Nephron progenitor cell (in vitro differentiated cells): ENCODE results near the gene HLCS.

Experiments used
- DNase-seq: peaks from one replicate; pipeline ENCODE4 v3.0.0; 2021
- H3K27ac Mint-ChIP-seq: 2 replicates; pipeline ENCODE4 v1.8.0; 2021; ENCODE audit warnings: mild to moderate bottlenecking, moderate library complexity, mixed read lengths
- H3K27me3 Mint-ChIP-seq: 2 replicates; pipeline ENCODE4 v1.8.0; 2021; ENCODE audit warnings: mild to moderate bottlenecking, low read depth, mixed read lengths; ENCODE audit not compliant: poor library complexity
- H3K36me3 Mint-ChIP-seq: 2 replicates; pipeline ENCODE4 v1.8.0; 2021; ENCODE audit warnings: low read depth, mixed read lengths
- H3K4me1 Mint-ChIP-seq: 2 replicates; pipeline ENCODE4 v1.8.0; 2021; ENCODE audit warnings: mixed read lengths
- H3K4me3 Mint-ChIP-seq: 2 replicates; pipeline ENCODE4 v1.8.0; 2021; ENCODE audit warnings: mild to moderate bottlenecking, moderate library complexity, mixed read lengths
- H3K9me3 Mint-ChIP-seq: 2 replicates; pipeline ENCODE4 v1.8.0; 2021; ENCODE audit warnings: mild to moderate bottlenecking, moderate library complexity, mixed read lengths
- CTCF ChIP-seq: fragments of 200-600 bp; sonication (generic); IDR thresholded peaks from 2 replicates; pipeline ENCODE4 v1.5.0; 2021; ENCODE audit warnings: antibody characterized with exemption

Gene HLCS

GRCh38 chr21:36709030-36709867 lies 257.2 kb downstream of the HLCS start:
- no peak for TF ChIP-seq CTCF
- H3K36me3 Mint-ChIP-seq = no peaks in the 10 kb centered on the region
- peak overlapping the region; percentile 49 for H3K4me3 Mint-ChIP-seq
- no peaks in the 10 kb centered on the region for H3K9me3 Mint-ChIP-seq
- DNase-seq = no peak
- H3K27ac Mint-ChIP-seq = no peak overlapping the region
- H3K27me3 Mint-ChIP-seq = peaks cover 94% of the 10 kb centered on the region
- peaks cover 46% of the 10 kb centered on the region for H3K4me1 Mint-ChIP-seq

- no peak for TF ChIP-seq CTCF
- peaks cover 99% of the 10 kb centered on the region for H3K27me3 Mint-ChIP-seq
- H3K36me3 Mint-ChIP-seq = no peaks in the 10 kb centered on the region
- peaks cover 48% of the 10 kb centered on the region for H3K4me1 Mint-ChIP-seq
- no peaks in the 10 kb centered on the region for H3K9me3 Mint-ChIP-seq
- no peak overlapping the region for H3K27ac Mint-ChIP-seq
- peak overlapping the region; percentile 71 for H3K4me3 Mint-ChIP-seq
- no peak for DNase-seq
Measured at GRCh38 chr21:36708286-36709029, 258.0 kb downstream of the HLCS start.

- Mint-ChIP-seq H3K4me1 (peaks cover 48% of the 10 kb centered on the region), H3K9me3 (no peaks in the 10 kb centered on the region)
Measured at GRCh38 chr21:36707763-36708285, 258.6 kb downstream of the HLCS start.

GRCh38 chr21:36706951-36707762 lies 259.3 kb downstream of the HLCS start:
- peak overlapping the region; percentile 62 for H3K4me3 Mint-ChIP-seq
- H3K27me3 Mint-ChIP-seq = peaks cover 100% of the 10 kb centered on the region
- DNase-seq = no peak
- no peak overlapping the region for H3K27ac Mint-ChIP-seq
- H3K9me3 Mint-ChIP-seq = no peaks in the 10 kb centered on the region
- peaks cover 52% of the 10 kb centered on the region for H3K4me1 Mint-ChIP-seq
- no peaks in the 10 kb centered on the region for H3K36me3 Mint-ChIP-seq
- no peak for TF ChIP-seq CTCF

More at GRCh38 chr21:36707763-36708285, 258.6 kb downstream of the HLCS start:
- H3K4me3 Mint-ChIP-seq = peak overlapping the region; percentile 71
- H3K27me3 Mint-ChIP-seq = peaks cover 100% of the 10 kb centered on the region
- DNase-seq = no peak
- no peaks in the 10 kb centered on the region for H3K36me3 Mint-ChIP-seq
- no peak overlapping the region for H3K27ac Mint-ChIP-seq
- TF ChIP-seq CTCF = no peak

GRCh38 chr21:36706482-36706852 lies 260.0 kb downstream of the HLCS start:
- H3K4me1 Mint-ChIP-seq = peaks cover 56% of the 10 kb centered on the region
- no peak for DNase-seq
- peak; percentile 7 for TF ChIP-seq CTCF
- H3K9me3 Mint-ChIP-seq = no peaks in the 10 kb centered on the region
- peak overlapping the region; percentile 20 for H3K4me3 Mint-ChIP-seq
- peaks cover 100% of the 10 kb centered on the region for H3K27me3 Mint-ChIP-seq
- no peak overlapping the region for H3K27ac Mint-ChIP-seq
- H3K36me3 Mint-ChIP-seq = no peaks in the 10 kb centered on the region
